ENCODE measurements around the gene GRIPAP1. TPM values are rescaled to one million over a fixed set of nuclear protein-coding genes. Genes with fewer than 3 reads are reported as not detected.
A peak's percentile ranks its signal among the peaks of the same experiment; 100 is the strongest.

GRIPAP1 gene
- total and polyA plus RNA-seq, 2 donors (not counting 3 experiments of a cell fraction or from before 2014, with no cell fraction given), result 25.3 to 49.4 TPM

DNA sequence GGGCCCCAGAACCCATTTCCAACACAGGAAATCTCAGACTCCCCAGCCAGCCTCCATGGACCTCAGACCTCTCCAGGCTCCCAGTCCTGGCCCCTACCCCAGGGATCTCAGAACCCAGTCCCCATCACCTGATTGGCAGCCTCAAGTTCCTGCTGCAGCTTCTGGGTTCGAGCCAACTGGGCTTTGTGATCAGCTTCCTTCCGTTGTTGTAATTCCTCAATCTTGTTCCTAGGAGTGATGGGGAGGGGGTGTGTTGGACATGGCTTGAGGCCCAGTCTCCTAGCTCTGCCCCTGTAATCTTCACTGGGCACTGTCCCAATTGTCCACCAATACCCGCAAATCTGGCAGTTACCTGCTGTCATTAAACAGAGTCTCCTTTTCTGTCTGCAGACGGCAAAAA is 12.6 kb downstream of the GRIPAP1 start:
- no peaks in the 10 kb centered on the region for H3K9me3 ChIP-seq (replicated peaks; ENCODE audit: control insufficient read depth, insufficient read depth, low read length)
- no peak overlapping the region for H3K4me3 ChIP-seq (replicated peaks in 1 of 3; ENCODE audit: insufficient read depth in 1 of 3, low read depth in 1 of 3, low read length in 3 of 3)
- peaks cover 2 to 21% of the 10 kb centered on the region in 2 experiments for H3K36me3 ChIP-seq (ENCODE audit: control insufficient read depth in 2 of 2, extremely low read depth in 1 of 2, insufficient read depth in 2 of 2, low read length in 2 of 2)
- no peaks in the 10 kb centered on the region for H3K79me2 ChIP-seq (ENCODE audit: control insufficient read depth, insufficient read depth, low read length)
- H3K9me1 ChIP-seq (replicated peaks; ENCODE audit: control insufficient read depth, extremely low read depth, insufficient read depth, low read length), result no peaks in the 10 kb centered on the region
- peaks cover 3% of the 10 kb centered on the region for H3K4me1 ChIP-seq (ENCODE audit: control insufficient read depth, extremely low read depth, insufficient read depth, low read length)
- H2AFZ ChIP-seq (ENCODE audit: low read depth, low read length), result no peak overlapping the region
- dilution Hi-C loops (cut with MboI; ENCODE audit: extremely low pct_ligation_motif_present, low sequenced_read_pairs) (no loop called here), intact Hi-C loops (cut with micrococcal nuclease) (no loop called here)
- CTCF ChIA-PET, result interaction anchor here (0.8 to 1.5 kb wide), 3 partner anchors 9 to 23 kb away, joined by 3 to 4 read pairs (median 3); partner anchors contain the start of gene KCND1
- TF ChIP-seq, protein P1, sequence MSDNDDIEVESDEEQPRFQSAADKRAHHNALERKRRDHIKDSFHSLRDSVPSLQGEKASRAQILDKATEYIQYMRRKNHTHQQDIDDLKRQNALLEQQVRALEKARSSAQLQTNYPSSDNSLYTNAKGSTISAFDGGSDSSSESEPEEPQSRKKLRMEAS (IDR thresholded peaks at IDR 0.05; ENCODE audit: insufficient read depth, insufficient read length), result no peak
- no peak for TF ChIP-seq POLR2A (IDR thresholded peaks at IDR 0.05; ENCODE audit: low read depth, low read length)
- no peak for TF ChIP-seq JUN (IDR thresholded peaks at IDR 0.05; ENCODE audit: borderline replicate concordance, insufficient read depth, insufficient read length, low read depth)
- TF ChIP-seq EZH2 (IDR thresholded peaks at IDR 0.05; ENCODE audit: borderline replicate concordance, low read depth, low read length, severe bottlenecking), result no peak
- TF ChIP-seq FOS (IDR thresholded peaks at IDR 0.05; ENCODE audit: borderline replicate concordance, insufficient read depth, low read length), result no peak
- TF ChIP-seq MYC (IDR thresholded peaks at IDR 0.05; ENCODE audit: low read depth, low read length), result no peak
- TF ChIP-seq, protein P2, sequence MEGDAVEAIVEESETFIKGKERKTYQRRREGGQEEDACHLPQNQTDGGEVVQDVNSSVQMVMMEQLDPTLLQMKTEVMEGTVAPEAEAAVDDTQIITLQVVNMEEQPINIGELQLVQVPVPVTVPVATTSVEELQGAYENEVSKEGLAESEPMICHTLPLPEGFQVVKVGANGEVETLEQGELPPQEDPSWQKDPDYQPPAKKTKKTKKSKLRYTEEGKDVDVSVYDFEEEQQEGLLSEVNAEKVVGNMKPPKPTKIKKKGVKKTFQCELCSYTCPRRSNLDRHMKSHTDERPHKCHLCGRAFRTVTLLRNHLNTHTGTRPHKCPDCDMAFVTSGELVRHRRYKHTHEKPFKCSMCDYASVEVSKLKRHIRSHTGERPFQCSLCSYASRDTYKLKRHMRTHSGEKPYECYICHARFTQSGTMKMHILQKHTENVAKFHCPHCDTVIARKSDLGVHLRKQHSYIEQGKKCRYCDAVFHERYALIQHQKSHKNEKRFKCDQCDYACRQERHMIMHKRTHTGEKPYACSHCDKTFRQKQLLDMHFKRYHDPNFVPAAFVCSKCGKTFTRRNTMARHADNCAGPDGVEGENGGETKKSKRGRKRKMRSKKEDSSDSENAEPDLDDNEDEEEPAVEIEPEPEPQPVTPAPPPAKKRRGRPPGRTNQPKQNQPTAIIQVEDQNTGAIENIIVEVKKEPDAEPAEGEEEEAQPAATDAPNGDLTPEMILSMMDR (IDR thresholded peaks at IDR 0.05; ENCODE audit: extremely low read depth in 1 of 2, insufficient read depth in 1 of 2, low read depth in 1 of 2, low read length in 2 of 2), result no peak
- TF ChIP-seq POLR2AphosphoS5 (IDR thresholded peaks at IDR 0.05; ENCODE audit: insufficient read depth, low read depth, low read length), result no peak
- no peak for TF ChIP-seq GATA2 (IDR thresholded peaks at IDR 0.05; ENCODE audit: insufficient read depth, insufficient read length, low read depth, low read length)
- H3K27ac ChIP-seq (ENCODE audit: insufficient read depth, low read depth, low read length), result peak overlapping the region; percentile 34
- FAIRE-seq (peak; percentile 81), DNase-seq (ENCODE audit: low read depth, low spot score) (peak; percentile 65)
- BruUV-seq (replicated peaks), result no TSS peak
- POLR2A ChIA-PET, result no interaction called here
- no peak overlapping the region for H3K9ac ChIP-seq (replicated peaks; ENCODE audit: extremely low read depth, insufficient read depth, low read length)
- H3K4me2 ChIP-seq (ENCODE audit: insufficient read depth, low read length), result no peak overlapping the region
- no peaks in the 10 kb centered on the region for H3K27me3 ChIP-seq (ENCODE audit: control insufficient read depth in 2 of 2, insufficient read depth in 2 of 2, low read length in 2 of 2)
- H4K20me1 ChIP-seq (replicated peaks; ENCODE audit: control insufficient read depth, extremely low read depth, insufficient read depth, low read length), result no peaks in the 10 kb centered on the region

All from endothelial cell of umbilical vein (primary cell).